Lower lobe of right lung (tissue), 2 donors: Measurements from ENCODE around the gene TNPO1. TPM values are rescaled to one million over a fixed set of nuclear protein-coding genes. Genes with fewer than 3 reads are reported as not detected.

Experiments used
- ATAC-seq, 2 donors: fragments of 200-7000 bp; cut with Tn5 transposase; one replicate each; pipeline ENCODE4 v1.9.1; 2020 to 2022; ENCODE audit warnings: mild to moderate bottlenecking in 2 of 2, moderate library complexity in 2 of 2
- DNase-seq: peaks from one replicate; pipeline ENCODE4 v3.0.0-alpha.2; 2020
- H3K27ac ChIP-seq: fragments of 200-600 bp; one replicate; pipeline ENCODE4 v1.8.0; 2022
- H3K27me3 ChIP-seq: fragments of 200-600 bp; one replicate; pipeline ENCODE4 v1.8.0; 2022; ENCODE audit warnings: low read depth
- H3K36me3 ChIP-seq: fragments of 200-600 bp; one replicate; pipeline ENCODE4 v1.8.0; 2022; ENCODE audit warnings: mild to moderate bottlenecking
- H3K4me1 ChIP-seq: fragments of 200-600 bp; one replicate; pipeline ENCODE4 v1.8.0; 2022
- H3K4me3 ChIP-seq: fragments of 200-600 bp; one replicate; pipeline ENCODE4 v1.8.0; 2022; ENCODE audit warnings: mild to moderate bottlenecking
- H3K9me3 ChIP-seq: fragments of 200-600 bp; one replicate; pipeline ENCODE4 v1.8.0; 2022
- intact Hi-C: fragments of 100-400 bp; cut with DNase I; formaldehyde crosslinking; loops from one replicate; pipeline ENCODE4 v1.11.0; 2022
- total RNA-seq: library from RNA; stranded (reverse); fragmentation: NEBNext Ultra II Directional; extraction: Animal tissue kit (Norgen Biotek cat#: 25700); gene quantifications from one replicate; pipeline ENCODE4 v1.2.1, GENCODE V29; 2021
- TF ChIP-seq, protein P1 (sequence below): fragments of 200-600 bp; IDR thresholded peaks from one replicate; pipeline ENCODE4 v1.8.0; 2022; ENCODE audit warnings: antibody characterized with exemption, mild to moderate bottlenecking
- donor health status: DM: no; HTN: yes; CAD: no; lungs with severe emphysema.

Gene TNPO1
- total RNA-seq, 1 donor from 2014 or later, result 100 TPM

GRCh38 chr5:72947498-72947897, 131.0 kb downstream of the TNPO1 start:
- DNase-seq (no peak), ATAC-seq (no peak)
- peak overlapping the region; percentile 73 for H3K27ac ChIP-seq
- H3K36me3 ChIP-seq, result no peaks in the 10 kb centered on the region
- no peak overlapping the region for H3K4me3 ChIP-seq
- intact Hi-C loops, result no loop called here
- no peaks in the 10 kb centered on the region for H3K9me3 ChIP-seq
- H3K27me3 ChIP-seq, result no peaks in the 10 kb centered on the region
- TF ChIP-seq, protein P1, sequence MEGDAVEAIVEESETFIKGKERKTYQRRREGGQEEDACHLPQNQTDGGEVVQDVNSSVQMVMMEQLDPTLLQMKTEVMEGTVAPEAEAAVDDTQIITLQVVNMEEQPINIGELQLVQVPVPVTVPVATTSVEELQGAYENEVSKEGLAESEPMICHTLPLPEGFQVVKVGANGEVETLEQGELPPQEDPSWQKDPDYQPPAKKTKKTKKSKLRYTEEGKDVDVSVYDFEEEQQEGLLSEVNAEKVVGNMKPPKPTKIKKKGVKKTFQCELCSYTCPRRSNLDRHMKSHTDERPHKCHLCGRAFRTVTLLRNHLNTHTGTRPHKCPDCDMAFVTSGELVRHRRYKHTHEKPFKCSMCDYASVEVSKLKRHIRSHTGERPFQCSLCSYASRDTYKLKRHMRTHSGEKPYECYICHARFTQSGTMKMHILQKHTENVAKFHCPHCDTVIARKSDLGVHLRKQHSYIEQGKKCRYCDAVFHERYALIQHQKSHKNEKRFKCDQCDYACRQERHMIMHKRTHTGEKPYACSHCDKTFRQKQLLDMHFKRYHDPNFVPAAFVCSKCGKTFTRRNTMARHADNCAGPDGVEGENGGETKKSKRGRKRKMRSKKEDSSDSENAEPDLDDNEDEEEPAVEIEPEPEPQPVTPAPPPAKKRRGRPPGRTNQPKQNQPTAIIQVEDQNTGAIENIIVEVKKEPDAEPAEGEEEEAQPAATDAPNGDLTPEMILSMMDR, result no peak
- H3K4me1 ChIP-seq, result peaks cover 45% of the 10 kb centered on the region

GRCh38 chr5:72949481-72949880, 133.0 kb downstream of the TNPO1 start:
- H3K27ac ChIP-seq, result peak overlapping the region; percentile 73

DNA sequence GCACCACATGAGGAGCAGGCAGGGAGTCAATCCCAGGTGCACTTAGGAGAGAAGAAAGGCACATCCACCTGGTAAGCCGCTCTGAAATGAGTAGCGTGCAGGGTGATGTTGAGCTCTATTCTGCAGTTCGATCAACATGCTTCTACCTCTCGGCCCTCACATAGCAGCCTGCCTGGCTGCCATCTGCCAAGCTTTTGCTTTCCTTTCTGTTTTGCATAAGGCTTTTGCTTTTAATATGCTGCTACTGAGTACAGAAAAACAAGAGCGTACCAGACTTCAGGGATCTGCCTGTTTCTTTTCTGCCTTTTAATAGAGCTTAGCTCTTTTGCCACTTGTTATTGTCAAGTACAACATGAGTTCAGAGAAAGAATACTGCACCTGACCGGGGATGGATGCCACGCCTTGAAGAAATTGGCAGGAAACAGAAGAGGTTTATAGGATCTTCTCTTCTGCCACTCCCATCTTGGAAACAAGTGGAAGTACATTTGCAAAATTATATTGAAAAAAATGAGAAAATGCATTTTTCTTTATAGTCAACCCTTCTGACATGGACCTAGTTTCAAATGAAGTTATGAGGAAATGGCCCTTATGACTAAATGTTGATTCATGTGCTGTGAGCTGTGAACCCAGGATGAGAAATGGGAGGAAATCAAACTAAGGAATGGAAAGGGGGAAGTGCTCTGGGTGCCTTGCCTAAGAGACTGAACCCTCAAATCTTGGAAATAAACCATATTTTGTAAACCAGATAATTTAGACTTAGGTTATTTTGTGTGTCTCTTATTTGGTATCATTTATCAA, 135.4 kb downstream of the TNPO1 start:
- Histone ChIP-seq H3K27me3 (no peaks in the 10 kb centered on the region), H3K4me3 (no peak overlapping the region), H3K4me1 (peaks cover 70% of the 10 kb centered on the region), H3K9me3 (no peaks in the 10 kb centered on the region), H3K27ac (peak overlapping the region; percentile 98), H3K36me3 (no peaks in the 10 kb centered on the region)
- TF ChIP-seq, protein P1, result no peak
- DNase-seq (no peak), ATAC-seq (peak in 1 of 2 donors; percentile 6)
- intact Hi-C loops, result no loop called here

More at GRCh38 chr5:72949481-72949880, 133.0 kb downstream of the TNPO1 start:
- intact Hi-C loops, result no loop called here
- Histone ChIP-seq H3K4me3 (no peak overlapping the region), H3K36me3 (no peaks in the 10 kb centered on the region), H3K27me3 (no peaks in the 10 kb centered on the region), H3K4me1 (peaks cover 65% of the 10 kb centered on the region), H3K9me3 (no peaks in the 10 kb centered on the region)
- TF ChIP-seq, protein P1, result no peak
- DNase-seq (no peak), ATAC-seq (peak; percentile 84 to 90)

DNA sequence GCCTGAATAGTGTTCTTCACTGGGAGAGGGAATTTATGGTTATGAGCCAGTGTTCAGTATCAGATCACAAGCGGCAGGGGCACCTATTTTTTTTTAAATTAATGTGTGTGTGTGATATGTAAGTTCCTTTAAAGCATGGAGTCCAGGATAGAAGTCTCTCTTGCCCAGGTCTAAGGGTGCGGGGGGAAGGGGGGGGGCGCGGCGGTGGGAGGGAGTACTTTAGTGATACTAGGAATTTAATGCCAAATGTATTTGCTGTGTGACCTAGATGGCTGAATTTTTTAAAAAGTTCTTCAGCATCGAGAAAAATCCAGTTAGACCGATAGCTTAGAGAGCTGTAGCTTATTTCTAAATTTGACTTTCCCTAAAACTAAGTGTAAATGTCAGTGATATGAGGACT, 137.9 kb downstream of the TNPO1 start:
- H3K4me3 ChIP-seq, result peak overlapping the region; percentile 76
- H3K9me3 ChIP-seq, result no peaks in the 10 kb centered on the region
- no peaks in the 10 kb centered on the region for H3K27me3 ChIP-seq
- H3K27ac ChIP-seq, result peak overlapping the region; percentile 98
- H3K4me1 ChIP-seq, result peaks cover 70% of the 10 kb centered on the region
- DNase-seq (no peak), ATAC-seq (no peak)
- intact Hi-C loops, result no loop called here
- no peaks in the 10 kb centered on the region for H3K36me3 ChIP-seq
- TF ChIP-seq, protein P1, result no peak

DNA sequence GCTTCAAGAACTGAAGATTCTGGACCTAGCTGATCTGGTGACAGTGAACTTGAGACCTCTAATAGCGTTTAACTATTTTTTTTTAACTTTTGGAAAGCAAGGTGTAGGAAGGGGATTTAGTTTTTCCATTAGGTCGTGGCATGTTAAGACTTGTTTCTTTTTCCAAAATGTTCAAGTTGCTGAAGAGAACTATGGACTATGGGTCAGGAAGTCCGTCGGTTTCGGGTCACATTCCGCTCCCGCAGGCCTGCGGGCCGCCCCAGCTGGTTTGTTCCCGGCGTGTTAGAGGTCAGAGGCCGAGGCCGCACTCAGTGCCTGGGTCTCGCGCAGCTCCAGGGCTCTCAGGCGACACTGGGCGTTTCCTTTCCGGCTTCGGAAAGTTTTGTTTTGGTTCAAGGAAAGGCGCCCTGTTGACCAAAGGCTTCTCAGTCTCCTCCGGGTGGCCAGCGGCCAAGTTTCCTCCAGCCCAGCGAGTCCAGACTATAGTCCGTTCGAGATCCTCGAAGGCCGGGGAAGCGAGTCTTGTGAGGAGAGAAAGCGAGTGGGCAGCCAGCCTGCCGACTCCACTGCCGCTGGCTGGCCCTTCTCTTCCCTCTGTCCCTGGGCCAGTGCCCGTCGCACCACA, 138.8 kb downstream of the TNPO1 start:
- TF ChIP-seq, protein P1, result no peak
- H3K27me3 ChIP-seq, result no peaks in the 10 kb centered on the region
- peak overlapping the region; percentile 76 for H3K4me3 ChIP-seq
- ATAC-seq (peak; percentile 70 to 86), DNase-seq (peak; percentile 92)
- no peaks in the 10 kb centered on the region for H3K9me3 ChIP-seq
- intact Hi-C loops, result no loop called here
- peaks cover 3% of the 10 kb centered on the region for H3K36me3 ChIP-seq
- peak overlapping the region; percentile 98 for H3K27ac ChIP-seq
- H3K4me1 ChIP-seq, result peaks cover 63% of the 10 kb centered on the region
